Adrenal gland (tissue), 5 donors: Measurements from ENCODE around the gene TEX22.

Source experiments
- POLR2A ChIP-seq, 2 donors: fragments of 450-650 bp; IDR thresholded peaks; one replicate each; pipeline ENCODE4 v1.6.1; 2017; ENCODE audit warnings: antibody characterized with exemption in 2 of 2, mild to moderate bottlenecking in 2 of 2, moderate library complexity in 1 of 2
- TF ChIP-seq, protein P1 (sequence below), 6 experiments: fragments of 450-650 bp in 4 of 6; fragments of 200-600 bp in 2 of 6; sonication (generic) in 1 of 6; IDR thresholded peaks; 1 replicate in 5 of 6; 2 replicates in 1 of 6; pipeline versions ENCODE4 v1.5.1 to v1.8.0; 2016 to 2021; ENCODE audit warnings: antibody characterized with exemption in 6 of 6, mild to moderate bottlenecking in 2 of 6, moderate library complexity in 1 of 6
- donor health status: DM: no; HTN: no; CAD: no.

DNA sequence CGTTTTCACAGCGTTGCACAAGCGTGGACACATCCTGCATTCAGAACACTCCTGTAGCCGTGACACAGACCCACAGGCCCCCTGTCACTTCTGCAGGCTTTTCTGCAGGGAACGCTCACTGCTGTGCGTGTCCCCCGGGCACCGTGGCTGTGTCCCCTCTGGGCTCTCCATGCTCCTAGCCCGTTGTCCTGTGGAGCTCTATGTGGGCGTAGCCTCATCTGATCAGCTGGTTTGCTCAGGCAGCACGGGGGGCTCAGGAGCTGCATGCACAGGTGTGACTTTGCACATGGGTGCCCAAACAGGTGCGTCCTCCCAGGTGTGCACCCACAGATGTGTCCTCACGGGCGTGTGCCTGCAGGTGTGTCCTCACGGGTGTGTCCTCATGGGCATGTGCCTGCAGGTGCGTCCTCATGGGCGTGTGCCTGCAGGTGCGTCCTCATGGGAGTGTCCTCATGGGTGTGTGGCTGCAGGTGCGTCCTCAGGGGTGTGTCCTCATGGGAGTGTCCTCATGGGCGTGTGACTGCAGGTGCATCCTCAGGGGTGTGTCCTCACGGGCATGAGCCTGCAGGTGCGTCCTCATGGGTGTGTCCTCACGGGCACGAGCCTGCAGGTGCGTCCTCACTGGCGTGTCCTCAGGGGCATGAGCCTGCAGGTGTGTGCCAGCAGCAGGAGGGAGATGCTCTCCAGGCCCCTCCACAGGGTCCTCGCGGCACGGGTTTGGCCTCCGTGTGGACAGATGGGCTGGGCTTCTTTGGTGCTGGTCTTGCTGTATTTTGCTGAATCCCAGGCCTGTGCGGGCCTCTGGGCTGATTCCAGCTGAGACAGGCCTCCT is 38.8 kb downstream of the TEX22 start:
- no peak for TF ChIP-seq POLR2A (IDR thresholded peaks at IDR 0.05)
- TF ChIP-seq, protein P1, sequence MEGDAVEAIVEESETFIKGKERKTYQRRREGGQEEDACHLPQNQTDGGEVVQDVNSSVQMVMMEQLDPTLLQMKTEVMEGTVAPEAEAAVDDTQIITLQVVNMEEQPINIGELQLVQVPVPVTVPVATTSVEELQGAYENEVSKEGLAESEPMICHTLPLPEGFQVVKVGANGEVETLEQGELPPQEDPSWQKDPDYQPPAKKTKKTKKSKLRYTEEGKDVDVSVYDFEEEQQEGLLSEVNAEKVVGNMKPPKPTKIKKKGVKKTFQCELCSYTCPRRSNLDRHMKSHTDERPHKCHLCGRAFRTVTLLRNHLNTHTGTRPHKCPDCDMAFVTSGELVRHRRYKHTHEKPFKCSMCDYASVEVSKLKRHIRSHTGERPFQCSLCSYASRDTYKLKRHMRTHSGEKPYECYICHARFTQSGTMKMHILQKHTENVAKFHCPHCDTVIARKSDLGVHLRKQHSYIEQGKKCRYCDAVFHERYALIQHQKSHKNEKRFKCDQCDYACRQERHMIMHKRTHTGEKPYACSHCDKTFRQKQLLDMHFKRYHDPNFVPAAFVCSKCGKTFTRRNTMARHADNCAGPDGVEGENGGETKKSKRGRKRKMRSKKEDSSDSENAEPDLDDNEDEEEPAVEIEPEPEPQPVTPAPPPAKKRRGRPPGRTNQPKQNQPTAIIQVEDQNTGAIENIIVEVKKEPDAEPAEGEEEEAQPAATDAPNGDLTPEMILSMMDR (IDR thresholded peaks at IDR 0.05) = no peak
